RWPE2 (cell line): ENCODE data around the gene DNAAF8.

ENCODE experiments used
- ATAC-seq: fragments of 200-7000 bp; cut with Tn5 transposase; 3 replicates; pipeline ENCODE4 v1.9.1; 2021; ENCODE audit warnings: low read depth
- DNase-seq: peaks from one replicate; pipeline ENCODE4 v3.0.0-alpha.2; 2020; ENCODE audit warnings: low spot score
- H3K27ac ChIP-seq: fragments of 450-650 bp; 2 replicates; pipeline ENCODE4 v1.5.1; 2017; ENCODE audit warnings: mild to moderate bottlenecking; ENCODE audit not compliant: poor library complexity, severe bottlenecking
- H3K27me3 ChIP-seq: fragments of 250-450 bp; sonication (Bioruptor Pico); 2 replicates; pipeline ENCODE4 v1.5.1; 2021; ENCODE audit warnings: mild to moderate bottlenecking, moderate library complexity; ENCODE audit not compliant: insufficient read depth, poor library complexity, severe bottlenecking
- H3K36me3 ChIP-seq: fragments of 250-450 bp; sonication (Bioruptor Pico); 2 replicates; pipeline ENCODE4 v1.5.1; 2020; ENCODE audit warnings: low read depth, mild to moderate bottlenecking, moderate library complexity
- H3K4me1 ChIP-seq: fragments of 250-450 bp; sonication (Bioruptor Pico); 2 replicates; pipeline ENCODE4 v1.5.1; 2021; ENCODE audit warnings: mild to moderate bottlenecking, moderate library complexity; ENCODE audit not compliant: insufficient read depth, poor library complexity, severe bottlenecking
- H3K4me3 ChIP-seq: fragments of 250-450 bp; sonication (Bioruptor Pico); 2 replicates; pipeline ENCODE4 v1.5.1; 2021; ENCODE audit warnings: mild to moderate bottlenecking, moderate library complexity; ENCODE audit not compliant: severe bottlenecking
- H3K9me3 ChIP-seq: fragments of 250-450 bp; sonication (Bioruptor Pico); 2 replicates; pipeline ENCODE4 v1.5.1; 2021; ENCODE audit warnings: mild to moderate bottlenecking, moderate library complexity; ENCODE audit not compliant: severe bottlenecking
- TF ChIP-seq, protein P1 (sequence below): fragments of 450-650 bp; IDR thresholded peaks from one replicate; pipeline ENCODE4 v1.5.1; 2017; ENCODE audit warnings: mild to moderate bottlenecking, moderate library complexity; ENCODE audit not compliant: poor library complexity, severe bottlenecking

Gene DNAAF8

DNA sequence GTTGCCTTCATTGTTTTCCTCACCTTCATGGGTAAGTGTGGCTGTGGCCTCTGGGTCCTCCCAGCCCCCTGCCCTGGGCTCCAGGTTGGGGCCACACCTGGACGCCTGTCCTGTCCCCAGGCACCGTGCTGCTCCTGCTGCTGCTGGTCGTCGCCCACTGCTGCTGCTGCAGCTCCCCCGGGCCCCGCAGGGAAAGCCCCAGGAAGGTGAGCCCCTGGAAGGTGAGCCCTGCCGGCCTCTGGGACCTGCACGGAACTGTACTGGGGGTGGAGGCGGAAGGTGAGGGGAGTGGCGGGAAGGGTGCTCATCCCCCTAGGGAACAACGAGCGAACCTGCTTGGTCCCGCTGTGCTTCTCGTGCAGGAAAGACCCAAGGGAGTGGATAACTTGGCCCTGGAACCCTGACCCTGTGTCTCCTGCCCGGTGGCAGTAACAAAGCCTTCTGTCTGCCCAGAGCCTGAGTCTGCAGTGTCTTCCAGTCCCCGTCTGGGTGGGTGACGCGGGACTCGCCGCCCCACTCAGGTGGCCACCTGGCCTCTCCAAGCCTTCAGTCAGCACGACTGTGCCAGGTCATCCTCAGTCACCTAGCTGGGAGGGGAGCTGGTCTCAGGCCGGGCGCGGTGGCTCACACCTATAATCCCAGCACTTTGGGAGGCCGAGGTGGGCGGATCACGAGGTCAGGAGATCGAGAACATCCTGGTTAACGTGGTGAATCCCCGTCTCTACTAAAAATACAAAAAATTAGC lies 61.7 kb downstream of the DNAAF8 start:
- H3K9me3 ChIP-seq, result no peaks in the 10 kb centered on the region
- H3K27me3 ChIP-seq, result no peaks in the 10 kb centered on the region
- no peak overlapping the region for H3K4me3 ChIP-seq
- peaks cover 9% of the 10 kb centered on the region for H3K4me1 ChIP-seq
- TF ChIP-seq, protein P1, sequence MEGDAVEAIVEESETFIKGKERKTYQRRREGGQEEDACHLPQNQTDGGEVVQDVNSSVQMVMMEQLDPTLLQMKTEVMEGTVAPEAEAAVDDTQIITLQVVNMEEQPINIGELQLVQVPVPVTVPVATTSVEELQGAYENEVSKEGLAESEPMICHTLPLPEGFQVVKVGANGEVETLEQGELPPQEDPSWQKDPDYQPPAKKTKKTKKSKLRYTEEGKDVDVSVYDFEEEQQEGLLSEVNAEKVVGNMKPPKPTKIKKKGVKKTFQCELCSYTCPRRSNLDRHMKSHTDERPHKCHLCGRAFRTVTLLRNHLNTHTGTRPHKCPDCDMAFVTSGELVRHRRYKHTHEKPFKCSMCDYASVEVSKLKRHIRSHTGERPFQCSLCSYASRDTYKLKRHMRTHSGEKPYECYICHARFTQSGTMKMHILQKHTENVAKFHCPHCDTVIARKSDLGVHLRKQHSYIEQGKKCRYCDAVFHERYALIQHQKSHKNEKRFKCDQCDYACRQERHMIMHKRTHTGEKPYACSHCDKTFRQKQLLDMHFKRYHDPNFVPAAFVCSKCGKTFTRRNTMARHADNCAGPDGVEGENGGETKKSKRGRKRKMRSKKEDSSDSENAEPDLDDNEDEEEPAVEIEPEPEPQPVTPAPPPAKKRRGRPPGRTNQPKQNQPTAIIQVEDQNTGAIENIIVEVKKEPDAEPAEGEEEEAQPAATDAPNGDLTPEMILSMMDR, result no peak
- no peak for ATAC-seq
- DNase-seq, result no peak
- H3K27ac ChIP-seq, result no peak overlapping the region
- H3K36me3 ChIP-seq, result no peaks in the 10 kb centered on the region

DNA sequence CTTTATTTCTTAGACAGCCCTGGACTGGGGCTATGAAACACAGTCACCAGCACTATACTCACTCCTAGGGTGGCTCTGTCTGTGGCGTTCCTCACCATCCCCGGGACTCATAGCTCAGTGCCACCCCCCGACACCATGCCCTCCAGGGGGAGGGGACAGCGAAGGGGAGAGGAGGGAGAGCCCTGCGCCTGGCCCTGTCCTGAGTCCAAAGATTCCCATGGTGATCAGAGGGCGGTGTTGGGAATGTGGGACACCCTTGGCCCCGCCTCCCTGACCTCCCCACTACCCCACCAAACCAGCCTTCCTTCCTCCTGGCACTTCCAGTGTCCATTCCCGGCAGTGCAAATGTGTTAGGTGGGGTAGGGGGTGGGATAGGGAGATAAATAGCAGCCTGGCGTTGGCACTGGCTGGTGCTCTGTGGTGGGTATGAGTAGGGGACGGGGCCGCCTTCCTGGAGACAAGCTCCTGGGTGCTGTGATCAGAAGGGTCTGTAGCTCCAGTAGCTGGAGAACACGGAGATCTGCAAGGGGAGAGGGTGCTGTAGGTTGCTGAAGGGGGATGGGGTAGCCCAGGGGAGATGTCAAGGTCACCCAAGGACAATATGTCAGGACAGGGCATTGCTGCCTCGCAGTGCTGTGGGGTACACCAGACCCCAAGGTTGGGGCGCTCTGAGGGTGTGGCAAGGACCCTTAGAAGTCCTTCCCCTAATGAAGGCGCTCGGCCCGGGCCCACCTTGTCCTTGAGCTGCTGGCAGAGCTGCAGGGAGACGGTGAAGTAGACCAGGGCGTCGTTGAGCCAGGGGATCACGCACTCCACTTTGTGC lies 62.9 kb downstream of the DNAAF8 start:
- no peak for DNase-seq
- TF ChIP-seq, protein P1, result no peak
- Histone ChIP-seq H3K27ac (no peak overlapping the region), H3K27me3 (no peaks in the 10 kb centered on the region), H3K4me1 (peaks cover 9% of the 10 kb centered on the region), H3K4me3 (no peak overlapping the region), H3K36me3 (no peaks in the 10 kb centered on the region), H3K9me3 (no peaks in the 10 kb centered on the region)
- no peak for ATAC-seq

DNA sequence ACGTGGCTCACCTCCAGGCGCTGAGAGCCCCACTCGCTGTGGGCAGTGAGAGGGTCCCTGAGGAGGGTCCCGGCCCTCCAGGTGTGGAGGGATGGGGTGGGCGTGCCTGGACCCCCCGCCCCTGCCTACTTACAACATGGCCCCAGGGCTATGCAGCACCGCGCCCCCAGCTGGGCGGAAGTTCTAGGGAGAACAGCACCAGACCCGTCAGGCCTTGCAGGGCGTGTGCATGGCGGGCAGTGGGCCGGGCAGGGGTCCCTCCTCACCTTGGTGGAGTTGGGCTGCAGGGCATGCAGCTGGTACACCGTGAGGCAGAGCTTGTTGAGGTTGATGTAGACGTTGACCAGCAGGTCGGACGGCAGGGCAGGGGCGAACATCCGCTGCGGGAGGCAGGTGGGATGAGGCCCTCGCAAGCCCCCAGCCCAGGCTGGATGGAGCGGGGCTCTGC lies 63.5 kb downstream of the DNAAF8 start:
- Histone ChIP-seq H3K4me3 (no peak overlapping the region), H3K9me3 (no peaks in the 10 kb centered on the region), H3K4me1 (peaks cover 9% of the 10 kb centered on the region), H3K27ac (no peak overlapping the region), H3K27me3 (no peaks in the 10 kb centered on the region), H3K36me3 (no peaks in the 10 kb centered on the region)
- TF ChIP-seq, protein P1, result no peak
- DNase-seq (no peak), ATAC-seq (no peak)

DNA sequence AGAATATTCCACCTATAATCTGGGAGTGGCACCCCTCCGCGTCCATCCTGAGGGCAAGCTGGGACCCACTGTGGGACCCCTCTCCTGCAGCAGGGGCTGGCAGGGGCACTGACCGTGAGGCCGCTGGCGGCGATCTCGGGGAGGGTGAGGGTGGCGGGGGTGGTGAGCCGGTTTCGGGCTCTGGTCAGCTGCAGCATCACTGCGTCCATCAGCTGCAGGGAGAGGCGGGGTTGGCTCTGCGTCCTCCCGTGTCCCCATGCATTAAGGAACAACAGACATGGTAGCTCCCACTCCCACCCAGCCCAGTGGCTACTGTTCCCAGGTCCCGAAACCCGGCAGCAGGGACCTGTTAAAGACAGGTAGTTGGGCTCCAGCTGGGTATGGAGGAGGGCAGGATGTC lies 64.1 kb downstream of the DNAAF8 start:
- no peaks in the 10 kb centered on the region for H3K27me3 ChIP-seq
- H3K9me3 ChIP-seq, result no peaks in the 10 kb centered on the region
- H3K36me3 ChIP-seq, result no peaks in the 10 kb centered on the region
- H3K4me1 ChIP-seq, result peaks cover 9% of the 10 kb centered on the region
- ATAC-seq (no peak), DNase-seq (no peak)
- no peak overlapping the region for H3K4me3 ChIP-seq
- H3K27ac ChIP-seq, result no peak overlapping the region
- TF ChIP-seq, protein P1, result no peak
